T-helper 17 cell (primary cell): ENCODE results near the gene SLC39A6. TPM values are rescaled to one million over a fixed set of nuclear protein-coding genes. Genes with fewer than 3 reads are reported as not detected.
"Not testable (repeated sequence)": the region's sequence is repeated elsewhere in the genome, so short reads cannot be mapped to it uniquely, and the experiment has no call there.

Source experiments
- ATAC-seq: fragments of 150-1000 bp; cut with Tn5 transposase; 2 replicates; pipeline ENCODE4 v1.10.0; 2021; ENCODE audit warnings: mild to moderate bottlenecking, moderate library complexity
- DNase-seq, 3 donors: peaks; one replicate each; pipeline versions ENCODE4 v3.0.0 to v3.0.0-alpha.2; 2020 to 2021
- H3K9me3 ChIP-seq: one replicate; pipeline ENCODE4 v1.7.0; 2013; ENCODE audit warnings: low read length, mild to moderate bottlenecking; ENCODE audit not compliant: control insufficient read depth, poor library complexity, severe bottlenecking
- H3K27ac Mint-ChIP-seq: one replicate; pipeline ENCODE4 v1.8.0; 2022; ENCODE audit warnings: mild to moderate bottlenecking, moderate library complexity, mixed read lengths
- H3K27me3 Mint-ChIP-seq: one replicate; pipeline ENCODE4 v1.8.0; 2022; ENCODE audit warnings: mixed read lengths
- H3K36me3 Mint-ChIP-seq: one replicate; pipeline ENCODE4 v1.8.0; 2022; ENCODE audit warnings: low read depth, mixed read lengths
- H3K4me1 Mint-ChIP-seq: one replicate; pipeline ENCODE4 v1.8.0; 2022; ENCODE audit warnings: mild to moderate bottlenecking, mixed read lengths
- H3K4me3 Mint-ChIP-seq: one replicate; pipeline ENCODE4 v1.8.0; 2022; ENCODE audit warnings: mild to moderate bottlenecking, moderate library complexity, mixed read lengths
- total RNA-seq, 4 donors: library from RNA in 2 of 4; stranded (reverse) in 2 of 4; gene quantifications; one replicate each; pipeline ENCODE4 v1.2.3 and lab custom pipeline; 2022 to 2026

SLC39A6 gene
- 10 to 100 TPM; 14.4 to 16.3 TPM for total RNA-seq
- total RNA-seq (lab: John Stamatoyannopoulos, UW) = 31.4 to 63.0 reads per million in 2 donors

DNA sequence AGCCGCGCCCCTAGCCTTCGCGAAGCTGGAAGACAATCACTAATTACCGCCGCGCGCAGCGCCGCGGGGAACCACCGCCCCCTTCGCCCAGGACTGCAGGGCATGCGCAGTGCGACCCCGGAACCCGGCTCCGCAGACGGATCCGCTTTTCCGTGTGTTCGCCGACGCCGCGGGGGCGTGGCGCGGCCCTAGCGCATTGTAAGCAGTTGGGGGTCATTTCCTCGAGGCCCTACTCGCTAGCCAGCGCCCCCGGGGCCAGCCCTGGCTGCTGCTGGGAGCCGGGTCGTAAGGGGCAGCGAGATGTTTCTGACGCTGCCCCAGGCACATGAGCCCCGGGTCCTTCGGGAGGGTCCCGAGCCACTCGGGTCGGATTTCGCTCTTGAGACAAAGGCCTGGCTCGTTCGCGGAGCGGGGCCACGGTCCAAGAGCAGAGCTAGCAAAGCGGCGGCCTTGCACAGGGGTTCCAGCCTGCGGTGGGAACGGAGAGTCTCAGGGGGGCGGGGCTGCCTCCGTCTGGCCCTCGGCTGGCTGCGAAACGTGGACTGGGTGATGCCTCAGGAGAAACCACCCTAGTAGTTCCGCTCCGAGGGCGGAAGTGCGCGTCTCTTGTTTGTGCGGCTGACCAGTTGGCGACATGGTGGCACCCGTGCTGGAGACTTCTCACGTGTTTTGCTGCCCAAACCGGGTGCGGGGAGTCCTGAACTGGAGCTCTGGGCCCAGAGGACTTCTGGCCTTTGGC is at the start of gene SLC39A6, which contains the start of gene ELP2:
Gene SLC39A6 (minus strand): TSS at position 41 of the 739 bp plus-strand sequence. CDS start 2,333 bp downstream, outside the sequence.
Gene ELP2 (plus strand): TSS at position 600 of the 739 bp plus-strand sequence. CDS start 35 bp downstream, at position 635.
- peak; percentile 92 for ATAC-seq
- peak within 1 kb of the TSS; percentile 94 for H3K4me3 Mint-ChIP-seq
- DNase-seq = peak; percentile 93 to 95 (median 94)
- no peaks in the 10 kb centered on the region for H3K27me3 Mint-ChIP-seq
- H3K4me1 Mint-ChIP-seq = peaks cover 36% of the 10 kb centered on the region
- H3K27ac Mint-ChIP-seq = peak within 1 kb of the TSS; percentile 97
- H3K9me3 ChIP-seq = no peaks in the 10 kb centered on the region
- peaks cover 2% of the 10 kb centered on the region for H3K36me3 Mint-ChIP-seq

DNA sequence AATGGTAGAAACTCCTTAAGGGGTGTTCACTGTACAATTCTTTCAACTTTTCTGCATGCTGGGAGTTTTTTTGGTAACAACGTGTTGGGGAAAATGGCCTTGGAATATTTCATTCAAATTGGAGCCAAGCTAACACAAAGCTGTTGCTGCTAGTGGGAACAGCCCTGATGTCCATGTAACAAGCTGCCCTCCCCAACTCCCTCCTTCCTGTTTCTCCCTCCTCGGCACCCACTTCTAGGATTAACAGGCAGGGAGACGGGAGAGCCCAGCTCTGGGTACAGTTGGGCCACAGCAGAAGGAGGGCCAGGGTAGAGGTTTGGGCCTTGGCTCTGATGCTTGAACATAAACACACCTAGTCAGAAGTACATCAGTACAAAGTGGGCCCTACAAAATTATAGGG is 48.8 kb upstream of the SLC39A6 start:
- DNase-seq (no peak), ATAC-seq (no peak)
- H3K4me3 Mint-ChIP-seq = no peak overlapping the region
- no peaks in the 10 kb centered on the region for H3K9me3 ChIP-seq
- no peaks in the 10 kb centered on the region for H3K27me3 Mint-ChIP-seq
- peaks cover 21% of the 10 kb centered on the region for H3K4me1 Mint-ChIP-seq
- peak overlapping the region; percentile 86 for H3K27ac Mint-ChIP-seq
- H3K36me3 Mint-ChIP-seq = peaks cover 7% of the 10 kb centered on the region

- Mint-ChIP-seq H3K27me3 (no peaks in the 10 kb centered on the region), H3K4me1 (peaks cover 18% of the 10 kb centered on the region), H3K27ac (peak overlapping the region; percentile 53), H3K36me3 (peaks cover 7% of the 10 kb centered on the region), H3K4me3 (no peak overlapping the region)
- ATAC-seq (no peak), DNase-seq (no peak)
- no peaks in the 10 kb centered on the region for H3K9me3 ChIP-seq
Measured at GRCh38 chr18:36176711-36177110, 47.6 kb upstream of the SLC39A6 start.

GRCh38 chr18:36176177-36176584 is 47.0 kb upstream of the SLC39A6 start:
- no peak for ATAC-seq
- no peak for DNase-seq
- H3K9me3 ChIP-seq = no peaks in the 10 kb centered on the region
- no peaks in the 10 kb centered on the region for H3K27me3 Mint-ChIP-seq
- H3K27ac Mint-ChIP-seq = peak overlapping the region; percentile 53
- H3K36me3 Mint-ChIP-seq = peaks cover 7% of the 10 kb centered on the region
- peaks cover 17% of the 10 kb centered on the region for H3K4me1 Mint-ChIP-seq
- no peak overlapping the region for H3K4me3 Mint-ChIP-seq

GRCh38 chr18:36175481-36175880 is 46.3 kb upstream of the SLC39A6 start:
- ATAC-seq (no peak), DNase-seq (no peak)
- no peaks in the 10 kb centered on the region for H3K9me3 ChIP-seq
- peaks cover 7% of the 10 kb centered on the region for H3K36me3 Mint-ChIP-seq
- H3K27ac Mint-ChIP-seq = peak overlapping the region; percentile 53
- H3K4me1 Mint-ChIP-seq = peaks cover 14% of the 10 kb centered on the region
- H3K4me3 Mint-ChIP-seq = no peak overlapping the region
- H3K27me3 Mint-ChIP-seq = no peaks in the 10 kb centered on the region

DNA sequence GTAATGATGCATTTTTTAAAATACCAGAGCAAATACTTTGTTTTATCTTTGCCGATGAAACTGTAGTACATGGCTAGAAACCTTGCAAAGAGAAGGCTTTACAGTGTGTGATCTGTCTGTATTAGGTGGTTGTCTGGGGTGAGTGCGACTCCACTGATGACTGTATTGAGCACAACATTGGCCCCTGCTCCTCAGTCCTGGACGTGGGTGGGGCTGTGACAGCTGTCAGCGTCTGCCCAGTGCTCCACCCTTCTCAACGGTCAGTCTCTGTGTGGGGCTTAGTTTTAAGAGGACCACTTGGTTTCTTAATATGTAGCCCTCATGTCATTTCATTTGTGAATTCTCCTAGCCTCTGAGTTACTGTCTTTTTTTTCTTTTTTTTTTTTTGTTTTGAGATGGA is 40.8 kb upstream of the SLC39A6 start:
- Mint-ChIP-seq H3K4me3 (no peak overlapping the region), H3K4me1 (no peaks in the 10 kb centered on the region), H3K36me3 (no peaks in the 10 kb centered on the region), H3K27ac (no peak overlapping the region), H3K27me3 (no peaks in the 10 kb centered on the region)
- DNase-seq (no peak), ATAC-seq (no peak)
- H3K9me3 ChIP-seq = no peaks in the 10 kb centered on the region

DNA sequence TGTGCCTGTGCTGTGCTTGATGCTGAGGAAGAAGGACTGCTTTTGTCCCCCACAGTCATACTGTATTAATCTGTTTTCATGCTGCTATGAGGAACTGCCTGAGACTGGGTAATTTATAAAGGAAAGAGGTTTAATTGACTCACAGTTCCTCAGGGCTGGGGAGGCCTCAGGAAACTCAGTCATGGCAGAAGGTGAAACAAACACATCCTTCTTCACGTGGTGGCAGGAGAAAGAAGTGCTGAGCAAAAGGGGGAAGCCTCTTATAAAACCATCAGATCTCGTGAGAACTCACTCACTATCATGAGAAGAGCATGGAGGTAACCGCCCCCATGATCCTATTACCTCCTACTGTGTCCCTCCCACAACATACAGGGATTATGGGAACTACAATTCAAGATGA is 39.2 kb upstream of the SLC39A6 start:
- not testable (repeated sequence) for H3K36me3 Mint-ChIP-seq, H3K27me3 Mint-ChIP-seq, H3K9me3 ChIP-seq, DNase-seq, H3K4me3 Mint-ChIP-seq, H3K4me1 Mint-ChIP-seq, ATAC-seq
- peak overlapping the region; percentile 87 for H3K27ac Mint-ChIP-seq

DNA sequence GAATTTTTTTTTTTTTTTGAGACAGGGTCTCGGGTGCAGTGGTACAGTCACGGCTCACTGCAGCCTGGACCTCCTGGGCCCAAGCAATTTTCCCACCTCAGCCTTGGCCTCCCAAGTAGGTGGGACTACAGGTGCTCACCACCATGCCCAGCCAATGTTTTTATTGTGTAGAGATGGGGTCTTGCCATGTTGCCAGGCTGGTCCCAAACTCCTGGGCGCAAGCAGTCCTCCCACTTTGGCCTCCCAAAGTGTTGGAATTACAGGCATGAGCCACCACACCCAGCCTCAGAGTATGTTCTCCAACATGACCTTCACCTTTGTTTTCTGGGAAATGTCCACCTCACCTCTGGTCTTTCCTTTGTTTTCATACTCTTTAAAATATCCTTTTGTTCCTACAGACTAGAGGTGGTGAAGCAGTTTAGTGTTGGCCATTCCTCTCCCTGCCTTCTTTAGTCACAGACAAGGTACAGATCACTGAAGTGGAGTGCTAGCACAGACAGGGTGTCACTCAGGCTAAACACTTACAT is 38.6 kb upstream of the SLC39A6 start:
- no peaks in the 10 kb centered on the region for H3K4me1 Mint-ChIP-seq
- no peak for ATAC-seq
- no peak for DNase-seq
- no peaks in the 10 kb centered on the region for H3K9me3 ChIP-seq
- H3K4me3 Mint-ChIP-seq = no peak overlapping the region
- H3K36me3 Mint-ChIP-seq = peaks cover 2% of the 10 kb centered on the region
- peak overlapping the region; percentile 87 for H3K27ac Mint-ChIP-seq
- no peaks in the 10 kb centered on the region for H3K27me3 Mint-ChIP-seq

DNA sequence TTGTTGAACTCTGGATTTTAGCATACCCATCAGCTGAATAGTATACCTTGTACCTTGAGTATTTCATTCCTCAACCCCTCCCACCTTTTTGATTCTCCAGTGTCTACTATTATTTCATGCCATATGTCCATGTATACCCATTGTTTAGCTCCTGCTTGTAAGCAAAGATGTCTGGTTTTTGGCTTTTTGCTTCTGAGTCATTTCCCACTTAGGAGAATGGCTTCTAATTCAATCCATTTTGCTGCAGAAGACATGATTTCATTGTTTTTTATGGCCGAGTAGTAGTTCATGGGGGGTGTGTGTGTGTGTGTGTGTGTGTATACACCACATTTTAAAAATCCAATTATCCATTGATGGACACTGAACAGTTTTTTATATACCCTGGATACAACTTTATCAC is 33.8 kb upstream of the SLC39A6 start:
- no peak overlapping the region for H3K4me3 Mint-ChIP-seq
- H3K4me1 Mint-ChIP-seq = peaks cover 8% of the 10 kb centered on the region
- peaks cover 4% of the 10 kb centered on the region for H3K36me3 Mint-ChIP-seq
- no peak for ATAC-seq
- H3K9me3 ChIP-seq = no peaks in the 10 kb centered on the region
- H3K27me3 Mint-ChIP-seq = no peaks in the 10 kb centered on the region
- no peak for DNase-seq
- H3K27ac Mint-ChIP-seq = no peak overlapping the region

DNA sequence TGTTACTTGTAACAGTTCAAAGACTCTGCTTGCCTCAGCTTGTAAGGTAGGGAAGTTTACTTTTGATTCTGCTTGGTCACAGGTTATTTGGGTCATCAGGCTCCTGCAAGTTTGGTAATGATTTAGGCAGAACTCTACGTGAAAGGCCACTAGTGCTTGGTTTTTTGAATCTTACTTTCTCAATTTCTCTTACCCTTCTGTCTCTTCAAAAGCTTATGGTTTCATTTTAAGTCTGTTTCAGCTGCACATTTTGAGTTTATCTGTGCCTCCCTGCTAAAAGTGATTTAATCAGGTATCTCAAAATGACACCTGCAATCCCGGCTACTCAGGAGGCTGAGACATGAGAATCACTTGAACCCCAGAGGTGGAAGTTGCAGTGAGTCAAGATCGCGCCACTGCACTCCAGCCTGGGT is 31.8 kb upstream of the SLC39A6 start:
- Mint-ChIP-seq H3K36me3 (peaks cover 11% of the 10 kb centered on the region), H3K27me3 (no peaks in the 10 kb centered on the region), H3K4me3 (no peak overlapping the region), H3K27ac (peak overlapping the region; percentile 34), H3K4me1 (peaks cover 17% of the 10 kb centered on the region)
- DNase-seq (no peak), ATAC-seq (no peak)
- no peaks in the 10 kb centered on the region for H3K9me3 ChIP-seq

DNA sequence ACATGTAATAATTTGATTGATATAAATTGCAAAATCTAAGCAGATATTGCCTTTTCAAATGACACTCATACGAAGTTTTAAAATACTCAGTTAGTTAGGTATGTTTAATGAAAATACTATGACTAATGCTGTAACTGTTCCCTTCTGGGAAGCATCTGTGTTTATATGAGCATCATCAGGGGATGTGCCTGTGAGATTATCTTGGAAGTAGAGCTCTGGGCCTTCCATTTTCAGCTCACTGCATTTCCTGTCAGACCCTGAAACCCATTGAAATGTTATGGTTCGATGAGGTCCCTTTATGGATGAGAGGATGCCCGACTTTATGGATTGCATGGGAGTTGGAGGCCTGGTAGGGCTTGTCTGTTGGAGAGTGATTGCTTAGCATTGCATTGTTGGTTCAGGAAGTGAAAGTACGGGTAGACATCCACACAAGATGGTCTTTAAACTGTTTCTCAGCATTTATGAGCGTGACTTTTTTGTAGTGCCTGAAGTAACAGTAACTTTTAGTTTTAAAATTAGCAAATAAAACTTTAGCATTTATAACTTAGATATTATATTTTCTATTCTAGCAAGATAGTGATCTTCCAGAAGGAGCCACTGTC is 29.2 kb upstream of the SLC39A6 start:
- Mint-ChIP-seq H3K27ac (peak overlapping the region; percentile 60), H3K36me3 (peaks cover 14% of the 10 kb centered on the region), H3K4me3 (no peak overlapping the region), H3K4me1 (peaks cover 20% of the 10 kb centered on the region), H3K27me3 (no peaks in the 10 kb centered on the region)
- ATAC-seq (no peak), DNase-seq (no peak)
- no peaks in the 10 kb centered on the region for H3K9me3 ChIP-seq

DNA sequence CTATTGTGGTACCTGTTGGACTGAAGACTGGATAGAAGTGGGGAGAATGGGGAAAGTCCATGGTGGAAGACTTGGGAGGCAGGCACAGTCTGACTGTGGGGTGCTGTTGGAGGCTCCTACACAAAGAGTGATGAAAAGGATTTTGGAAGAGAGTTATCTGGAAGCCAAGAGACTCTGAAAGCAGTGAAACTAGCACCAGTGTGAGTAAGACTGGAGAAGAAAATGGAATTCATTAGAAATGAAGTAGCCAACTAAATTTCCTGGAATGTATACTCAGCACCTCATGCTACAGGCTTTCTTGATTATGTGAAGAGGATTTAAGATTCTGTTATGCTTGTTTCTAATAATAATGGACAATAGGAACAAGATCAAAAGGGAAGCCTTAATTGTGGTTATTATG is 28.3 kb upstream of the SLC39A6 start:
- Mint-ChIP-seq H3K27ac (peak overlapping the region; percentile 56), H3K36me3 (peaks cover 15% of the 10 kb centered on the region), H3K4me1 (peaks cover 21% of the 10 kb centered on the region)

DNA sequence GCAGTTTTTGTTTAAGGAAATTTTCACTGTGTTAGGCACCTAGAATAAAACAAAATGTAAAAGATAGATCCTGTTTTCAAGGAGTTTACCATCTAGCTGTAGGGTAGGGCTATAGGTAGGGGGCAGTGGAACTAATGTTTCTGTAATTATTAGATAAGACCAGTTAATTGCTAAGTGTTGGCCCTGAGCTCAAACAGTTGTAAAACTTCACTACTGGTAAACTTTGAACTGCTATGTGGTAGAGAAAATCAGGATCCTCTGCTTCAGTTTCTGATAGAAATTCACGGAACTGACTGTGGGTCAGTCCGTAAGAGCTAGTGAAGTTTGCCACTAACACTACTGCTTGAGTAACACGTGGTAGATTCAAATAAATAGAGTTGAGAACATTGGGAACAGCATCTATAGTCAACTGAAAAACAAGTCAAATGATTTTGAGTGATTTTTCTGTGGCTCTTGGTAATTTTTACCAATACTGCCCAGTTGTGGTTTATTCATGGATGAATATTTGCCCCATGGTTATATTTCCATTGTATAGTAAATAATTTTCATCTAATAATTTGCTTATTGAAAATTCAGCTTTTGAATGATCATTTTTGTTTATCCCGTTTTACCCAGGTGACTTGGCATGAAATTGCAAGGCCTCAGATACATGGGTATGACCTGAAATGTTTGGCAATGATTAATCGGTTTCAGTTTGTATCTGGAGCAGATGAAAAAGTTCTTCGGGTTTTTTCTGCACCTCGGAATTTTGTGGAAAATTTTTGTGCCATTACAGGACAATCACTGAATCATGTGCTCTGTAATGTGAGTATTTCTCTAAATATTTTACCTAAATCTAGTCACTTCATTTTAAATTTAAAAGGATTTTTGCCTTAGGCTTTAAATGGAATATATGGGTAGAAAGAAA is 27.0 kb upstream of the SLC39A6 start:
- Mint-ChIP-seq H3K4me1 (peaks cover 20% of the 10 kb centered on the region), H3K4me3 (no peak overlapping the region), H3K27me3 (no peaks in the 10 kb centered on the region), H3K36me3 (peaks cover 17% of the 10 kb centered on the region), H3K27ac (no peak overlapping the region)
- no peaks in the 10 kb centered on the region for H3K9me3 ChIP-seq
- DNase-seq = no peak
- ATAC-seq = no peak

More for the DNA sequence above, 28.3 kb upstream of the SLC39A6 start:
- ATAC-seq (no peak), DNase-seq (no peak)
- no peaks in the 10 kb centered on the region for H3K27me3 Mint-ChIP-seq
- no peaks in the 10 kb centered on the region for H3K9me3 ChIP-seq
- H3K4me3 Mint-ChIP-seq = no peak overlapping the region
